ENCODE data around the gene TSPOAP1.

Gene TSPOAP1

DNA sequence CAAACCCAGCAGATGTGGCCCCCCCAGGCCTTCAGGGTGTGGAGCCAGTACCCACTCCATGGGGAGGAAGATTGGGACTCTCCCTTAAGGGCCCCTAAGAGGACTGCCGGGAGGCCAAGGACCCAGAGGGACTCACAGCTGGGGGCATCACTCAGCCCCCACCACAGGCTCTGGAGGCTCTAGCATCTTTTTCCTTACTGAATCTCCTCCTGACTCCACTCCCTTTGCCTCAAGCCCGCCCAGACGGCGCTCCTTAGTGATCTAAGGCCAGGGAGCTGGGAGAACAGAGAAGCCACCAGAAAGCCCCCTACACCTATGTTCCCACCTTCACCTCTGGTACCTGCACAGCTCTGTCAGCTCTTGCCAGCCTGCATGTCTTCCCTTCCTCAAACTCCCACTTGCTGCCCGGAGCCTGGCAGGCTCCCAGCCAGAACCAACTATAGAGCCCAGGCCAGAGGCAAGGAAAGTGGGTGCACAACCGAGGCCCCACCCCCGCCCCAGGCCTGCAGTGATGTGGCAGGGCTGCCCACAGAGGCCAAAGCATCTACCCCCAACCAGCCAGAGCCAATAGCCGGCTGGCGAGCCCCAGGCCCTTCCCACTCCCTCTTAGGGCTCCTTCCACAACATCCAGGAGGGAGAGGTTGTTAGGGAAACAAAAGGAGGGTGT is 25.5 kb downstream of the TSPOAP1 start:
- DNase-seq (ENCODE audit: low spot score): no peak

DNA sequence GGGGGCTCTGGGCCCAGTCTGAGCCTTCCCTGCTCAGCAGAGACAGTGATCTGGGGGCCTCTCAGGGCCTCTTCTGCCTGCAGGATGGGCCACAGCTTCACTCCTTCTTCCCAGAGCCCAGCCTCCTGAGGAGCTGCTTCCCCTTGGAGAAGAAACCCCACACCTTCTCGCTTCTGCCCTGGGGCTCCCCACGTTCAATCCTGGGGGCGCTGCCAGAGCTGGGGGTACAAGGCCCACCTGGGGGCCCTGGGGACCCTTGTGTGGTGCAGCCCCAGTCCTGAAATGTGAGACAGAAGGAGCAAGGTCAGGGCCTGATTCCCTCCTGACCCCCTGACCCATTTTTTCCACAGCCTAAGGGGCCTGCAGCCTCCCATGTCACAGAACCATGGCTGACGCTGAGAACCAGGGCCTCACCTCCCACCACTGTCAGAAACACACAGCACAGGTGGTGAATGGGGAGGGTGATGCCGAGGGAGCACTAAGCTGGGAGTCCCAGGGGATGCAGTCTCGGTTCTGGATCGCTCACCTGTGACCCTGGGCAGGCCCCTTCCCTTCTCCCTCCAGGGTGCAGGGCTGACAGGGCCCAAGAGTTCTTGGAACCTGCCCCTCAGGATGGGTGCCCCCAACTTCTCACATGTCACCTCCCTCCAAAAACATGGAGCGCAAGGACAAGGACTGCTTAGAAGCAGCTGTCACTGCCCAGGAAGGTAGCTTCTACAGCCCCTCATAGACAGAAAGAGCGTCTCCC is 26.2 kb downstream of the TSPOAP1 start:
- no peak for DNase-seq (ENCODE audit: low spot score)

DNA sequence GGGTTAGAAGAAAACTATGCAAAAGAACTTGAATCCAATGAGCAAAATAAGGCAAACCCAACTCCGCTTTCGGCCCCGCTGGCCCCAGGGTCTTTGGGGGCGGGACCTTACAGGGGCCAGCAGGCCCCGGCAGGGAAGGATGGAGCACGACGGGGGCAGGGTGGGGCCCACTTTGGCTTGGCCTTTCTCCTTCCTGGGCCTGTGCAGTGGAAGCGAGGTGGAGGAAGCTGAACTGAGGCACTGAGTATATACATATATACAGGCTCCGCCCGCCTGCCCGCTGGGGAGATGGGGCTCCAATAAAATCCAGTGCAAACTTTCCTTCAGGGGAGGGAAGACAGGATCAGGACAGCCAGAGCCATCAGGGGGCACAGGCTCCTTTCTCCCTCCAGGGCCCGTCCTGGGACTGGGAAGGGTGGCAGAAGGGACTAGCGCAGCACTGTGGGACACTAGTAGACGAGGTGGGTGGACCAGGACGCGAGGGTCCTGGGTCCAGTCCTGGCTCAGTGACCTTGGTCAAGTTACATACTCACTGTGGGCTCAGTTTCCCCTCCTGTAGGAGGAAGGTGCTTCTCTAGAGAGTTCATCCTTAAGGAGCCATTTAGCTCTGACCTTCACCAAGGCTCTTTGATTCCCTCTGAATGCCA is 27.0 kb downstream of the TSPOAP1 start:
- DNase-seq (ENCODE audit: low spot score): no peak

DNA sequence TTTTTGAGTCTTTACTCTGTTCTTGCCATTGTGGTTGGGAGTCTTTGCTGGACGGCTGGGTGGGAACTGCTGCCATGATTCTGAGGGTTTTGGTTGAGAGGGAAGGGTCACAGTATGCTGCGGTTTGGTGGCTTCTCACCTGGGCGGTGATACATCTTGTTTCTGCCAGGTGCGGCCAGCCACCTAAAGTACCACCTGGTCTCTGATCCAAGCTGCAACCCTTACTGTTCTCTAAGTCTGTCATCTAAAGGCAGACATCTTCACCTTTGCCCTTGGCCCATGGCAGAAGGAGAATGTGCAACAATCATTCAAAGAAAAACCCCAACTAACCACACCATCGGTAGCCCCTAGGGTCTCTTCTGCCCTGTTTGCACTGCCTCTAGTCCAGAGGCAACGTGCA is 28.3 kb downstream of the TSPOAP1 start:
- no peak for DNase-seq (ENCODE audit: low spot score)

GRCh38 chr17:58294034-58294433 is 34.6 kb downstream of the TSPOAP1 start:
- no peak for DNase-seq (ENCODE audit: low spot score)

DNA sequence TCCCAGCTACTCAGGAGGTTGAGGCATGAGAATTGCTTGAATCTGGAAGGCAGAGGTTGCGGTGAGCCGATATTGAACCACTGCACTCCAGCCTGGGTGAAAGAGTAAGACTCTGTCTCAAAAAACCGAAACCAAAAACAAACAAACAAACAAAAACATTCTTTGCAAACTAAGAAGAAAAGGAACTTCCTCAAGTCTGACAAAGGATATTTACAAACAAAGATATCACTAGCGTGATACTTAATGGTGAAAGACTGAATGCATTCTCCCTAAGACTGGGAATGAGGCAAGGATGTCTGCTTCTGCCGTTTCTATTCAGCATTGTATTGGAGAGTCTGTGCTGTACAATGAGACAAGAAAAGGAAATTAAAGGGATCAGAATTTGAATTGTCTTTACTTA is 37.3 kb downstream of the TSPOAP1 start:
- no peak for DNase-seq (ENCODE audit: low spot score)

GRCh38 chr17:58289869-58290268 is 38.7 kb downstream of the TSPOAP1 start:
- no peak for DNase-seq (ENCODE audit: low spot score)

- no peak for DNase-seq (ENCODE audit: low spot score)
These were observed 43.2 kb downstream of the TSPOAP1 start for GRCh38 chr17:58285422-58285810.

GRCh38 chr17:58284613-58285421 is 43.8 kb downstream of the TSPOAP1 start:
- no peak for DNase-seq (ENCODE audit: low spot score)

GRCh38 chr17:58283674-58284612 is 44.7 kb downstream of the TSPOAP1 start:
- no peak for DNase-seq (ENCODE audit: low spot score)

DNA sequence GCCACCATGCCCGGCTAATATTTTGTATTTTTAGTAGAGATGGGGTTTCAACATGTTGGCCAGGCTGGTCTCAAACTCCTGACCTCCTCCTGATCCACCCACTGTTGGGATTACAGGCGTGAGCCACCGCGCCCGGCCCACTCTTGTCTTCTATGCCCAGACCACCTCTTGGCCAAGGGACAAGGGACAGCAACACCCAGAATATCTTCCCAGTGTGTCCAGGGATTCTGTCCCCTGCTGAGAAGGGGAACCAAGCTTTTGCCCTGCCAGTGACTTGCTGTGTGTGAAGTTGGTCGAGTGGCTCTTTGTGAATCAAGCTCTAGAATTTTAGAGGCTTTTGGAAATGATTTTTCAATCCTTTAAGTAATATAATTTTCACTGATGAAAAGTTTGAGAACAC is 46.2 kb downstream of the TSPOAP1 start:
- no peak for DNase-seq (ENCODE audit: low spot score)

- no peak for DNase-seq (ENCODE audit: low spot score)
These were observed 47.0 kb downstream of the TSPOAP1 start for GRCh38 chr17:58281511-58282011.

GRCh38 chr17:58280480-58281217 is 47.9 kb downstream of the TSPOAP1 start, which contains the start of gene MPO:
MPO (minus strand) TSS chr17:58280935; CDS start chr17:58280758, 177 bp downstream.
- DNase-seq (ENCODE audit: low spot score): no peak

DNA sequence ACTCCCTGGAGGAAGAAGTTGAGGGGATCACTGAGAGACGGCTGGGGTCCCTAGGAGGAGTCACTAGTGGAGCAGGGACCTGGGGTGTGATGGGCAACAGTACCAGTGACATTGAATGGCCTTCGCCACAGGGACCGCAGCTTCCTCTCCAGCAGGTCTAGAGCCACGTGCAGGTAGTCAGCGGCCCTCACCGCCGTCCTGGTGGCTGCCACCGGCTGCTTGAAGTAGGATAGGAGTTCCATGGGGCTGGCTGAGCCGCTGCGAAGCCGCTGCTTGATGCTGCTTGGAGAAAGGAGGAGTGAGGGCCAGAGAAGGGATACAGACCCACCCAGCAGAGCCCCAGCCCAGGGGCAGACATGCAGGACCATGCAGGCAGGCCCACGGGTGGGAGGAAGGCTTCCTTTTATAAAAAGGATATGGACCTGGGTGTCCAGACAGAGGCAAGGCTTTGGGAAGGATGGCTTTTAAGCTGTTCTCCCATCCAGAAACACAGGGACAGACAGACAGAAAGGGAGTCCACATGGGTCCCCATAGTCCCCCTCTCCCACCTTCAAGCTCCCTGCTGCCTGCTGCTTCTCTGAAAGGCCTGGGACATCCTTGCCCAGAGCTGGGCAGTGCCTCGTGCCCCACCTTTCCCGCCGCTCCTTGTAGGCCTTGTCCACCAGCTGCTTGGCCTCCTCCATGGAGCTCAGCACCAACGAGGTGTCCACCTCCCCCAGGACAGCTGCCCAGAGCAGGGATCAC is 48.7 kb downstream of the TSPOAP1 start:
- no peak for DNase-seq (ENCODE audit: low spot score)

- DNase-seq (ENCODE audit: low spot score): no peak
These were observed 49.4 kb downstream of the TSPOAP1 start for GRCh38 chr17:58279016-58279711.

GRCh38 chr17:58278661-58279015 is 50.0 kb downstream of the TSPOAP1 start:
- DNase-seq (ENCODE audit: low spot score): no peak

GRCh38 chr17:58277802-58278595 is 50.6 kb downstream of the TSPOAP1 start:
- no peak for DNase-seq (ENCODE audit: low spot score)

All from CD4-positive, alpha-beta T cell treated with Interleukin-6 at 100 ng/mL for 8 hours (primary cell).